Dendritic cell treated with granulocyte-macrophage colony-stimulating factor and Interleukin-4, amounts not matched to agents 40 ng/mL and 50 ng/mL, for 4 days (primary cell): ENCODE results near the gene COX10.
"Not testable (repeated sequence)": the region's sequence is repeated elsewhere in the genome, so short reads cannot be mapped to it uniquely, and the experiment has no call there.

Source experiments
- H3K27ac Mint-ChIP-seq: one replicate; pipeline ENCODE4 v1.8.0; 2022; ENCODE audit warnings: mild to moderate bottlenecking, mixed read lengths
- H3K27me3 Mint-ChIP-seq: one replicate; pipeline ENCODE4 v1.8.0; 2022; ENCODE audit warnings: mild to moderate bottlenecking, mixed read lengths
- H3K36me3 Mint-ChIP-seq: one replicate; pipeline ENCODE4 v1.8.0; 2022; ENCODE audit warnings: low read depth, mixed read lengths
- H3K4me1 Mint-ChIP-seq: one replicate; pipeline ENCODE4 v1.8.0; 2022; ENCODE audit warnings: low read depth, mixed read lengths
- H3K4me3 Mint-ChIP-seq: one replicate; pipeline ENCODE4 v1.8.0; 2022; ENCODE audit warnings: mild to moderate bottlenecking, moderate library complexity, mixed read lengths
- H3K9me3 Mint-ChIP-seq: one replicate; pipeline ENCODE4 v1.8.0; 2022; ENCODE audit warnings: mixed read lengths
- intact Hi-C: fragments of 100-400 bp; cut with micrococcal nuclease; formaldehyde crosslinking; loops from one replicate; pipeline ENCODE4 v1.15.0; 2022

COX10 gene

GRCh38 chr17:14069251-14070021 is at the start of gene COX10:
TSS of gene COX10 (plus strand) at chr17:14069504. CDS start at chr17:14069606, 102 bp downstream.
- Mint-ChIP-seq H3K27me3 (no peaks in the 10 kb centered on the region), H3K36me3 (peaks cover 20% of the 10 kb centered on the region), H3K9me3 (no peaks in the 10 kb centered on the region), H3K4me1 (peaks cover 36% of the 10 kb centered on the region), H3K27ac (peak within 1 kb of the TSS; percentile 99), H3K4me3 (peak within 1 kb of the TSS; percentile 99)
- intact Hi-C loops = loop anchor here (5.0 kb wide), 2 partner anchors 137 to 233 kb away; partner anchors contain the start of gene HS3ST3B1

- H3K4me3 Mint-ChIP-seq, H3K4me1 Mint-ChIP-seq, H3K36me3 Mint-ChIP-seq, H3K27me3 Mint-ChIP-seq, intact Hi-C loops, H3K27ac Mint-ChIP-seq, H3K9me3 Mint-ChIP-seq: not testable (repeated sequence)
These were observed 47.5 kb upstream of the COX10 start for GRCh38 chr17:14021651-14022294.

DNA sequence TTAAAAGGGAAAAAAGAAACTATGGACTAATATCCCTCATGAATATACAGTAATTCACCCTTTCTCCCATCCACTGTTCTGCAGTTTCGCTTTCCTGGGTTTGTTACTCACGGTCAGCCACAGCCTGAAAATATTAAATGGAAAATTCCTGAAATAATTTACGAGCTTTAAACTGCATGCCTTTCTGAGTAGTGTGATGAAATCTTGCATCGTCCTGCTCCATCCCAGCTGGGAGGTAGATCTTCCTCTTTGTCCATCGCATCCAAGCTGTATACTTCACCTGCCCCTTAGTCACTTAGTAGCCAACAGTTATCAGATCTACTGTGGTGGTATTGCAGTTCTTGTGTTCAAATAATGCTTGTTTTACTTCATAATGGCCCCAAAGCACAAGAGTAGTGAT is 39.5 kb upstream of the COX10 start:
- intact Hi-C loops = not testable (repeated sequence)

DNA sequence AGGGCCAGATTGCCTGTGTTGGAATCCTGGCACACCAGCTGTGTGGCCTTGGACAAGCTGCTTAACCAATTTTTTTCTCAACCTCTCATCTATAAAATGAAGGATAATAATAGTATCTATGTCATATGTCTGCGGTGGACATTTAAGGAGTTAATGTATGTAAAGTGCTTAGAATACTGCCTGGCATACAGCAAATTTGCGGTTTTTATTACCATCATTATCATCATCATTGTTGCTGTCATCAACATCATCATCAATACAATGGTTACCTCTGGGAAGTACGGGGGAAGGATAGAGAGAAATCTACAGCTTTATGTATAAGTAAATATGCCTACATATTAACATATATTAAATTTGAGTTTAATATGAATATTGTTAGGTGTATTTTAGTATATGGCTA is 37.1 kb upstream of the COX10 start:
- peaks cover 30% of the 10 kb centered on the region for H3K36me3 Mint-ChIP-seq
- H3K4me3 Mint-ChIP-seq = no peak overlapping the region
- no peaks in the 10 kb centered on the region for H3K27me3 Mint-ChIP-seq
- H3K4me1 Mint-ChIP-seq = peaks cover 10% of the 10 kb centered on the region
- intact Hi-C loops = no loop called here
- H3K27ac Mint-ChIP-seq = no peak overlapping the region
- peaks cover 14% of the 10 kb centered on the region for H3K9me3 Mint-ChIP-seq

More for the DNA sequence above, 39.5 kb upstream of the COX10 start:
- not testable (repeated sequence) for H3K4me3 Mint-ChIP-seq, H3K4me1 Mint-ChIP-seq, H3K27me3 Mint-ChIP-seq, H3K9me3 Mint-ChIP-seq, H3K27ac Mint-ChIP-seq
- H3K36me3 Mint-ChIP-seq = peaks cover 30% of the 10 kb centered on the region

- no peak overlapping the region for H3K27ac Mint-ChIP-seq
- peaks cover 30% of the 10 kb centered on the region for H3K36me3 Mint-ChIP-seq
- intact Hi-C loops = no loop called here
These were observed 36.1 kb upstream of the COX10 start for GRCh38 chr17:14033166-14033565.

GRCh38 chr17:14037453-14037852 is 31.9 kb upstream of the COX10 start:
- intact Hi-C loops = no loop called here
- Mint-ChIP-seq H3K4me3 (no peak overlapping the region), H3K9me3 (peaks cover 17% of the 10 kb centered on the region), H3K27ac (no peak overlapping the region), H3K4me1 (peaks cover 25% of the 10 kb centered on the region), H3K36me3 (peaks cover 11% of the 10 kb centered on the region), H3K27me3 (no peaks in the 10 kb centered on the region)

More at GRCh38 chr17:14033166-14033565, 36.1 kb upstream of the COX10 start:
- Mint-ChIP-seq H3K4me1 (peaks cover 19% of the 10 kb centered on the region), H3K9me3 (peaks cover 15% of the 10 kb centered on the region), H3K27me3 (no peaks in the 10 kb centered on the region), H3K4me3 (no peak overlapping the region)

- peaks cover 25% of the 10 kb centered on the region for H3K4me1 Mint-ChIP-seq
- intact Hi-C loops = no loop called here
- H3K4me3 Mint-ChIP-seq = no peak overlapping the region
- H3K27ac Mint-ChIP-seq = peak overlapping the region; percentile 25
- no peaks in the 10 kb centered on the region for H3K27me3 Mint-ChIP-seq
- H3K9me3 Mint-ChIP-seq = peaks cover 17% of the 10 kb centered on the region
- peaks cover 10% of the 10 kb centered on the region for H3K36me3 Mint-ChIP-seq
These were observed 31.1 kb upstream of the COX10 start for GRCh38 chr17:14038206-14038605.

- H3K27me3 Mint-ChIP-seq = no peaks in the 10 kb centered on the region
- peaks cover 9% of the 10 kb centered on the region for H3K9me3 Mint-ChIP-seq
- intact Hi-C loops = no loop called here
- H3K27ac Mint-ChIP-seq = no peak overlapping the region
- H3K36me3 Mint-ChIP-seq = no peaks in the 10 kb centered on the region
- no peak overlapping the region for H3K4me3 Mint-ChIP-seq
- H3K4me1 Mint-ChIP-seq = peaks cover 14% of the 10 kb centered on the region
These were observed 26.9 kb upstream of the COX10 start for GRCh38 chr17:14042411-14042810.

- H3K4me1 Mint-ChIP-seq = no peaks in the 10 kb centered on the region
- no peak overlapping the region for H3K4me3 Mint-ChIP-seq
- intact Hi-C loops = no loop called here
- H3K27ac Mint-ChIP-seq = no peak overlapping the region
- no peaks in the 10 kb centered on the region for H3K27me3 Mint-ChIP-seq
- H3K9me3 Mint-ChIP-seq = no peaks in the 10 kb centered on the region
- no peaks in the 10 kb centered on the region for H3K36me3 Mint-ChIP-seq
These were observed 24.6 kb upstream of the COX10 start for GRCh38 chr17:14044702-14045101.

DNA sequence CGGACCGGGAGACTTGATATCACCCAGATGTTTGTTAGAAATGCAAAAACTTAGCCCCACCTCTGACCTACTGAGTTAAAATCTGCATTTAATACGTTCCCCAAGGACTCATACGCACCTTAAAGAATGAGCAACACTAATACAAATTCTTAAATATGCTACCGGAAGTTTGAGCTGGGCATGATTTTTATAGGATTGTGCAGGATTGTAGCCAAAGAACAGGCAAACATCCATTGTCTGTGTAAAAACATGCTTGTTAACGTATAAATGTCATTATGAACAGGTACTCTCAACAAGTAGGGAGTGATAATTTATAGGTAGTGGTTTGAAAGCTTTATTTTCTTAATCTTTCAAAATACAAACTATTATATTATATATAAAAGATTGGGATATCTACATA is 22.3 kb upstream of the COX10 start:
- no peaks in the 10 kb centered on the region for H3K4me1 Mint-ChIP-seq
- intact Hi-C loops = no loop called here
- H3K9me3 Mint-ChIP-seq = no peaks in the 10 kb centered on the region
- no peak overlapping the region for H3K4me3 Mint-ChIP-seq
- H3K27me3 Mint-ChIP-seq = no peaks in the 10 kb centered on the region
- H3K27ac Mint-ChIP-seq = no peak overlapping the region
- no peaks in the 10 kb centered on the region for H3K36me3 Mint-ChIP-seq

GRCh38 chr17:14047591-14047990 is 21.7 kb upstream of the COX10 start:
- H3K27ac Mint-ChIP-seq = no peak overlapping the region
- H3K4me1 Mint-ChIP-seq = no peaks in the 10 kb centered on the region
- no peaks in the 10 kb centered on the region for H3K36me3 Mint-ChIP-seq
- H3K9me3 Mint-ChIP-seq = no peaks in the 10 kb centered on the region
- H3K27me3 Mint-ChIP-seq = no peaks in the 10 kb centered on the region
- intact Hi-C loops = no loop called here
- H3K4me3 Mint-ChIP-seq = no peak overlapping the region

DNA sequence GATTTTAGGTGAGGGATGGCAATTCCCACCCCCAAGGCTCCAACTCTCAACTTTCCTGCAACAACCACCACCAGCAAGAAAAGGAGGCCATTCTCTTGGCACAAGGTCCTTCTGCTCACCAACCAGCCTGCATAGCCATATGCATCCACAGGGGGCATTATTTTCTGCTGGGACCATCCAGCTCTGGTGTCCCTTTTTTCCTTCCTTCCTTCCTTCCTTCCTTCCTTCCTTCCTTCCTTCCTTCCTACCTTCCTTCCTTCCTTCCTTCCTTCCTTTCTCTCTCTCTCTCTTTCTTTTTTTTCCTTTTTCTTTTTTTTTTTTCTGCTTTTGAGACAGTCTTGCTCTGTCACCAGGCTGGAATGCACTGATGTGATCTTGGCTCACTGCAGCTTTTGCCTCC is 21.1 kb upstream of the COX10 start:
- Mint-ChIP-seq H3K4me1 (no peaks in the 10 kb centered on the region), H3K27me3 (no peaks in the 10 kb centered on the region), H3K4me3 (no peak overlapping the region), H3K27ac (no peak overlapping the region), H3K9me3 (no peaks in the 10 kb centered on the region), H3K36me3 (no peaks in the 10 kb centered on the region)
- intact Hi-C loops = no loop called here

DNA sequence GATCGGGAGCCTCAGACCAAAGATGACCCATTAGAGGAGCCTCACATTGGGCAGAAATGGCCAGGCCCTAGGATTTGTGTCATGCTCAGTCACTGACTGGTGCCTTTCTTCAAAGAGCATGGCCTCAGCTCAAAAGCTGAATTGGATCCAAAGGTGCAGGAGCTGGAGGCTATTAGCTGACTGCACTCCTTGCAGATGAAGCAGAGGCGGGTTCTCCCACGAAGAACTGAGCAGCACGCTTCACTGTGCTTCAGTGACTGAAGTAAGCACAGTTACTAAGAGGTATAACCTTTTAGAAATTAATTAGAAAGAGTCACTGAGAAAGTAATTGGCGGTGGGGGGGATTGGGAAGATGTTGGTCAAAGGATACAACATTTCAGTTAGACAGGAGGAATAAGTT is 18.7 kb upstream of the COX10 start:
- H3K4me1 Mint-ChIP-seq = no peaks in the 10 kb centered on the region
- no peaks in the 10 kb centered on the region for H3K27me3 Mint-ChIP-seq
- H3K9me3 Mint-ChIP-seq = no peaks in the 10 kb centered on the region
- no peak overlapping the region for H3K4me3 Mint-ChIP-seq
- intact Hi-C loops = no loop called here
- H3K36me3 Mint-ChIP-seq = no peaks in the 10 kb centered on the region
- H3K27ac Mint-ChIP-seq = no peak overlapping the region

GRCh38 chr17:14051692-14052091 is 17.6 kb upstream of the COX10 start:
- H3K4me3 Mint-ChIP-seq = no peak overlapping the region
- H3K4me1 Mint-ChIP-seq = no peaks in the 10 kb centered on the region
- no peaks in the 10 kb centered on the region for H3K9me3 Mint-ChIP-seq
- intact Hi-C loops = no loop called here
- no peaks in the 10 kb centered on the region for H3K27me3 Mint-ChIP-seq
- H3K36me3 Mint-ChIP-seq = no peaks in the 10 kb centered on the region
- H3K27ac Mint-ChIP-seq = no peak overlapping the region
